Measurements from ENCODE around the gene INSL4.

INSL4 gene

GRCh38 chr9:5269249-5269715 lies 38.1 kb downstream of the INSL4 start:
- no peak for DNase-seq (ENCODE audit: extremely low read depth, low read depth)
- TF ChIP-seq CTCF (IDR thresholded peaks at IDR 0.05; ENCODE audit: low read depth, low read length): no peak

GRCh38 chr9:5274770-5275169 lies 43.6 kb downstream of the INSL4 start:
- no peak for DNase-seq (ENCODE audit: extremely low read depth, low read depth)
- TF ChIP-seq CTCF (IDR thresholded peaks at IDR 0.05; ENCODE audit: low read depth, low read length): no peak

GRCh38 chr9:5278486-5278885 lies 47.3 kb downstream of the INSL4 start:
- no peak for TF ChIP-seq CTCF (IDR thresholded peaks at IDR 0.05; ENCODE audit: low read depth, low read length)
- DNase-seq (ENCODE audit: extremely low read depth, low read depth): no peak
